Testis (tissue), 3 donors: ENCODE data around the gene PRKAR1B. TPM values are rescaled to one million over a fixed set of nuclear protein-coding genes. Genes with fewer than 3 reads are reported as not detected.

Experiments used
- DNase-seq: peaks from one replicate; pipeline ENCODE4 v3.0.0-alpha.2; 2019
- H3K27ac ChIP-seq, 2 donors: fragments of 200-600 bp; sonication (generic); one replicate each; pipeline ENCODE4 v1.5.1; 2019
- H3K27me3 ChIP-seq: fragments of 200-600 bp; sonication (generic); one replicate; pipeline ENCODE4 v1.5.1; 2019
- H3K36me3 ChIP-seq: fragments of 200-600 bp; sonication (generic); one replicate; pipeline ENCODE4 v1.5.1; 2017; ENCODE audit warnings: low read depth; ENCODE audit errors: missing control alignments
- H3K4me1 ChIP-seq: fragments of 200-600 bp; sonication (generic); one replicate; pipeline ENCODE4 v1.5.1; 2019
- H3K4me3 ChIP-seq, 2 donors: fragments of 200-600 bp; sonication (generic); one replicate each; pipeline ENCODE4 v1.5.1; 2017 to 2019
- H3K9me3 ChIP-seq: fragments of 200-600 bp; sonication (generic); one replicate; pipeline ENCODE4 v1.5.1; 2017
- POLR2A ChIP-seq: fragments of 450-650 bp; IDR thresholded peaks from one replicate; pipeline ENCODE4 v1.6.1; 2017; ENCODE audit warnings: antibody characterized with exemption, mild to moderate bottlenecking, moderate library complexity
- WGBS, 2 donors: methylation state at CpG; one replicate each; pipeline ENCODE4 v1.1.5; 2018; 5-methylcytosine and 5-hydroxymethylcytosine counted together
- intact Hi-C: fragments of 100-400 bp; cut with DNase I; formaldehyde crosslinking; loops from one replicate; pipeline ENCODE4 v1.15.1; 2023; ENCODE audit warnings: low total_unique reads
- polyA plus RNA-seq: library from polyadenylated mRNA; stranded (reverse); fragments of 350-450 nt; fragmentation: Illumina TruSeq; extraction: RNeasy Lipid Tissue Mini Kit (QIAGEN cat#74804); gene quantifications from one replicate; pipeline ENCODE4 v1.2.3, GENCODE V29; 2014; ENCODE audit warnings: low read depth, low replicate concordance; ENCODE audit not compliant: insufficient read depth
- total RNA-seq, 2 donors: library from RNA; depleted of rRNA; stranded (reverse); fragments of >200 nt; gene quantifications; one replicate each; pipeline ENCODE4 v1.2.3, GENCODE V29; 2016
- TF ChIP-seq, protein P1 (sequence below), 3 experiments: fragments of 450-650 bp in 2 of 3; fragments of 200-600 bp in 1 of 3; sonication (generic) in 1 of 3; IDR thresholded peaks; one replicate each; pipeline ENCODE4 v1.5.1; 2016 to 2019; ENCODE audit warnings: antibody characterized with exemption in 3 of 3, mild to moderate bottlenecking in 2 of 3, moderate library complexity in 1 of 3

Gene PRKAR1B
- total and polyA plus RNA-seq, 3 donors from 2014 or later: 27.8 to 35.7 (median 31.3) TPM

DNA sequence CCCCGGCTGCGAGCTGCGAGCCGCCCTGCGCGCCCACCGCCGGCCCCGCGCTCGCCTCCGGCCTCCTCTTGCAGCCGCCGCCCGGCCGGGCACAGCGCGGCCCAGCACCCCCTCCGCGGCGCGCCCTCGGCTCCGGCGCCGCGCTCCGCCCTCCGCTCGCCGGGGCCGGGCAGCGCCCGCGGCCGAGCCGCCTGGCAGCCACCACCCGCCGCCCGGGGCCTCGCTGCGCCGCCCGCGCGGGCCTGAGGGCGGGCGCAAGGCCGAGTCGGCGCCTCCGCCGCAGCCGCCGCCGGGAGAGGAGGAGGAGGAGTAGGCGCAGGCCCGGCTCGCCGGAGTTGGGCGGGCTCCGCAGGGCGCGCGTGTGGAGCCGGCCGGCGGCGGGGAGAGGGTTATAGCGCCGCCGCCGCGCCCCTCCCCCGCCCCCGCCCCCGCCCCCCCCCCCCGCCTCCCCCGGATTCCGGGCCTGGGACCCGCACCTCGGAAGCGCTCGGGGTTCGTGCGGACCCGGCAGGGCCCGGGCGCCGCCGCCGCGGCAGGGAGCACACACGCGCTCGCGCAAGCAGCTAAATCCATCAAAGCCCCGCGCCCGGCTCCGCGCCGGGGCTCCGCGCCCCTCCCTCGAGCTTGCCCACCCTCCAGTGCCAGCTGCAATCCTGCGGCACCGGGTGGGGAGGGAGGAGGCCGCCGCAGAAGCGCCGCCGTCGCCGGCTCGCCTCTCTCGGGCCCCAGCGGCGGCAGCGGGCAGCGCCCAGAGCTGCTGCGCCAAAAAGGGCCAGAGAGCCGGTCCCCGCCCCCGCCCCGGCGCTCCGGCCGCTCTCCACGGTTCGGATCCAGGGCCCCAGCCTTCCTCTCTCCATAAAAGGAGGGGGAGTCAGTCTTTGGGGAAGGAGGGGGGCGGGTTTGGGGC is 207.3 kb downstream of the PRKAR1B start, which contains the start of gene PDGFA:
Gene PDGFA, minus strand, starts transcription at position 363 of the 907 bp plus-strand sequence. CDS start 845 bp downstream, outside the sequence.
- Histone ChIP-seq H3K9me3 (no peaks in the 10 kb centered on the region), H3K4me1 (peaks cover 44% of the 10 kb centered on the region), H3K27ac (peak within 1 kb of the TSS; percentile 68 to 79), H3K36me3 (no peaks in the 10 kb centered on the region), H3K27me3 (no peaks in the 10 kb centered on the region), H3K4me3 (peak within 1 kb of the TSS; percentile 60 to 72)
- WGBS, 2 donors: 0% methylated on average over 9 to 38 of the region's 132 CpGs
- TF ChIP-seq, protein P1, sequence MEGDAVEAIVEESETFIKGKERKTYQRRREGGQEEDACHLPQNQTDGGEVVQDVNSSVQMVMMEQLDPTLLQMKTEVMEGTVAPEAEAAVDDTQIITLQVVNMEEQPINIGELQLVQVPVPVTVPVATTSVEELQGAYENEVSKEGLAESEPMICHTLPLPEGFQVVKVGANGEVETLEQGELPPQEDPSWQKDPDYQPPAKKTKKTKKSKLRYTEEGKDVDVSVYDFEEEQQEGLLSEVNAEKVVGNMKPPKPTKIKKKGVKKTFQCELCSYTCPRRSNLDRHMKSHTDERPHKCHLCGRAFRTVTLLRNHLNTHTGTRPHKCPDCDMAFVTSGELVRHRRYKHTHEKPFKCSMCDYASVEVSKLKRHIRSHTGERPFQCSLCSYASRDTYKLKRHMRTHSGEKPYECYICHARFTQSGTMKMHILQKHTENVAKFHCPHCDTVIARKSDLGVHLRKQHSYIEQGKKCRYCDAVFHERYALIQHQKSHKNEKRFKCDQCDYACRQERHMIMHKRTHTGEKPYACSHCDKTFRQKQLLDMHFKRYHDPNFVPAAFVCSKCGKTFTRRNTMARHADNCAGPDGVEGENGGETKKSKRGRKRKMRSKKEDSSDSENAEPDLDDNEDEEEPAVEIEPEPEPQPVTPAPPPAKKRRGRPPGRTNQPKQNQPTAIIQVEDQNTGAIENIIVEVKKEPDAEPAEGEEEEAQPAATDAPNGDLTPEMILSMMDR (IDR thresholded peaks at IDR 0.05): peak in 2 of 3 experiments; percentile 10 to 34
- TF ChIP-seq POLR2A: no peak
- DNase-seq: no peak
- intact Hi-C loops: loop anchor here (10.0 kb wide), 1 partner anchor 185 kb away; no protein-coding TSS in a partner anchor

DNA sequence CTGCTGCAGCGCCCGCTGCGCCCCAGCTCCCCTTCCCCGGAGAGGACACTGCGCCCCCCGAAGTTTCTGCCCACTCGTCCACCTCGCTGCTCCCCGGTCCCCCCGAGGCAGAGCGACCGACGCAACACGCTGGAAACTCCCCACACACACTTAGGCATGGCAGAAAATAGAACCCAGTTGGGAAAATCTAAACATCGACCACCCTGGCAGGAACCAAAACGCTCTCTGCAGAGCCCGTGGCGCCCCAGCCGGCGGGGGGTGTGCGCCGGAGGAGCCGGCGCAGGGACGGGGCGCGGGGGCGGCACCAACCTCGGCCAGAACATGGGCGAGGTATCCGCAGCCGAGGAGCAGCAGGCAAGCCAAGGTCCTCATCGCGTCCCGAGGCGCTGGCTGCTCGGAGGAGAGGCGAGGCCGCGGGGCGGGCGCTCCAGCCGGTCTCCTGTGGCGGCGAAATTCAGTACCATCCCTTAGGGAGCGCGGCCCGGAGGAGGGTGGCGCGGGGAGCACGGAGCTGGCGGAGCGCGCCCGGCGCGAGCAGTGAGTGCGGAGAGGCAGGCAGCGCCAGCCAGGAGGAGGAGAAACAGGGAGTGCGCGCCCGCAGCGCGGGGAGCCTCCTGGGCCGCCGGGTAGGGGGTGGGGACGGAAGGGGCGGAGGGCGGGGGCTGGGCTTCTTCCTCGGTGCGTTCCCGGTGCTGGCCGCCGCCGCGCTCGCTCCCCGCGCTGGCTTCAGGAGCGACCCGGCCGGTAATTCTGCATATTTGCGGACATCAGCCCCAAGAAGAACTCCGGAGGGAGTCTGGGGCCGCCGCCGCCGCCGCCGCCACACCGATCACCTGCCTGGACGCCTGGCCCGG is 208.2 kb downstream of the PRKAR1B start:
- 1 to 2% methylated on average over 15 to 68 of the region's 93 CpGs for WGBS, 2 donors
- peaks cover 44% of the 10 kb centered on the region for H3K4me1 ChIP-seq
- no peaks in the 10 kb centered on the region for H3K27me3 ChIP-seq
- peak overlapping the region; percentile 50 to 79 for H3K27ac ChIP-seq
- TF ChIP-seq, protein P1 (IDR thresholded peaks at IDR 0.05): no peak
- no peak for TF ChIP-seq POLR2A
- no peaks in the 10 kb centered on the region for H3K36me3 ChIP-seq
- intact Hi-C loops: no loop called here
- DNase-seq: peak; percentile 80
- peak overlapping the region; percentile 60 to 72 for H3K4me3 ChIP-seq
- H3K9me3 ChIP-seq: no peaks in the 10 kb centered on the region

DNA sequence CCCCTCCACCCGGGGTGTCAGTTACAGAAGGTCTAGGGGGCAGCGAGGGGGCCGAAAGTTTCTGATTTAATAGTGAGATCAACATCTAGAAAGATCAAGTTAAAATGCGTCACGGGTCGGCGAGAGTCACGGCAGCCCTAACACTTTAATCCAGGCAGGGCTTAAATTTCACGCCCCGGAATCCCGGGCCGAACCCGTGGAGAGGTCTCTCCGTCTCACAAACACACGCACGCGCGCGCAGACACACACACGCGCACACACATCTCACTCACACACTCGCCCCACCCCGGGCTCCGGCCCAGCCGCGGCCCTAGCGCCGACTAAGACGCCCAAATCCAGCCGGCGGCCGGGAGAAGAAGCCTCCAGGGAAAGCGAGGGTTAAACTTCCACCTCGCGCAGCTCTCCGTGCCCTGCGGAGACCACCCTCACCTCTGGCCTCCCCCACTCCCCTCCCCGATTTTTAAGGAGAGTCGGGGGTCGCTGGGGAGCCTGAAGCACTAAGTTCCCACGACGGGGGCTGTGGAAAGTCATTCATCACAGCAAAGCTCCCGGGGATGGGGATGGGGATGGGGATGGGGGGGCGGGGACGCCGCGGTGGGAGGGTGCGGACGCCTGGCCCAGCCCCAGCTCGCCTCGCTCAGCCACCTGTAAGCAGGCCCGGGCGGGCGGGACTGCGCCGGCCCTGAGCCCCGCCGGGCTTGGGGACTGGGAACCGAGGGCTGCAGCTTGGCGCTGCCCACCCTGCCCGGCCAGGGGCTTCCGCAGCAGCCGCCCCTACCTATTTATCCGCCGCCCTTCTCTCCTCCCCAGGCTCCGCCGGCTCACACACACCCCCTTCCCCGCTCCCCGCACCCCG is 209.1 kb downstream of the PRKAR1B start:
- 0 to 1% methylated on average over 23 to 55 of the region's 70 CpGs for WGBS, 2 donors
- Histone ChIP-seq H3K36me3 (no peaks in the 10 kb centered on the region), H3K27ac (peak overlapping the region; percentile 50 to 79), H3K27me3 (no peaks in the 10 kb centered on the region), H3K9me3 (no peaks in the 10 kb centered on the region), H3K4me3 (peak overlapping the region; percentile 60 to 72), H3K4me1 (peaks cover 44% of the 10 kb centered on the region)
- TF ChIP-seq, protein P1 (IDR thresholded peaks at IDR 0.05): no peak
- peak; percentile 38 for DNase-seq
- intact Hi-C loops: no loop called here
